Neural progenitor cell (in vitro differentiated cells): ENCODE results near the gene DTNBP1.

ENCODE experiments used
- EZH2 ChIP-seq: fragments of 200-600 bp; sonication (generic); IDR thresholded peaks from 2 replicates; pipeline ENCODE4 v1.6.1; 2017; ENCODE audit warnings: antibody characterized with exemption, mild to moderate bottlenecking, moderate library complexity
- TF ChIP-seq, protein P1 (sequence below): fragments of 200-600 bp; sonication (generic); IDR thresholded peaks from 2 replicates; pipeline ENCODE4 v1.5.1; 2017; ENCODE audit warnings: antibody characterized with exemption, mild to moderate bottlenecking

DNA sequence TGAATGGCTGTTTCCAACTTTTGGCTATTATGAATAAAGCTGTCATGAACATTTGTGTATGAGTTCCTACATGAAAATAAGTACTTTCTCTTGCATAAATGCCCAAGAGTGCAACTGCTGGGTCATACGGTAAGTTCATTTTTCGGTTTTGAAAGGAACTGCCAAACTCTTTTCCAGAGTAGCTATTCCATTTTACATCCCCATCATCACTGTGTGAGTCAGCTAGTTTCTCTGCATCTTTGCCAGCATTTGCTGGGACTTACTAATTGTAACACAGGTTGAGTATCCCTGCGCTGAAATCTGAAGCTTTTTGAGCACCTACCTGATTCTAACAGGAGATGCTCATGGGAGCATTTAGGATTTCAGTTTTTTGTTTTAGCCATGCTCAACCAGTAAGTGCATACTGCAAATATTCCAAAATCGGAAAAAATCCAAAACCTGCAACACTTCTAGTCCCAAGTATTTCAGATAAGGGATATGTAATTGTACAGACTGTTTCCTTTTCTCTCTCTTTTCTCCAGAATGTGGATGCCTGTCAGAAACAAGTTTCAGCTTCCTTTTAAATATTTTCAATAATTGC lies 118.4 kb downstream of the DTNBP1 start:
- TF ChIP-seq, protein P1, sequence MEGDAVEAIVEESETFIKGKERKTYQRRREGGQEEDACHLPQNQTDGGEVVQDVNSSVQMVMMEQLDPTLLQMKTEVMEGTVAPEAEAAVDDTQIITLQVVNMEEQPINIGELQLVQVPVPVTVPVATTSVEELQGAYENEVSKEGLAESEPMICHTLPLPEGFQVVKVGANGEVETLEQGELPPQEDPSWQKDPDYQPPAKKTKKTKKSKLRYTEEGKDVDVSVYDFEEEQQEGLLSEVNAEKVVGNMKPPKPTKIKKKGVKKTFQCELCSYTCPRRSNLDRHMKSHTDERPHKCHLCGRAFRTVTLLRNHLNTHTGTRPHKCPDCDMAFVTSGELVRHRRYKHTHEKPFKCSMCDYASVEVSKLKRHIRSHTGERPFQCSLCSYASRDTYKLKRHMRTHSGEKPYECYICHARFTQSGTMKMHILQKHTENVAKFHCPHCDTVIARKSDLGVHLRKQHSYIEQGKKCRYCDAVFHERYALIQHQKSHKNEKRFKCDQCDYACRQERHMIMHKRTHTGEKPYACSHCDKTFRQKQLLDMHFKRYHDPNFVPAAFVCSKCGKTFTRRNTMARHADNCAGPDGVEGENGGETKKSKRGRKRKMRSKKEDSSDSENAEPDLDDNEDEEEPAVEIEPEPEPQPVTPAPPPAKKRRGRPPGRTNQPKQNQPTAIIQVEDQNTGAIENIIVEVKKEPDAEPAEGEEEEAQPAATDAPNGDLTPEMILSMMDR, result no peak
- no peak for TF ChIP-seq EZH2
